H1 (cell line): ENCODE data around the gene USP17L19. TPM values are rescaled to one million over a fixed set of nuclear protein-coding genes. Genes with fewer than 3 reads are reported as not detected.
"Not testable (repeated sequence)": the region's sequence is repeated elsewhere in the genome, so short reads cannot be mapped to it uniquely, and the experiment has no call there.

Experiments used
- CTCF ChIA-PET: fragments of 300-600 bp; sonication (Branson Sonifier 250); formaldehyde crosslinking; loops from one replicate; lab custom pipeline; 2021; ENCODE audit not compliant: partially characterized antibody; lab: Charles Lee
- POLR2A ChIA-PET: fragments of 300-600 bp; sonication (Branson Sonifier 250); formaldehyde crosslinking; loops from one replicate; lab custom pipeline; 2021; ENCODE audit warnings: inconsistent platforms; ENCODE audit not compliant: partially characterized antibody; lab: Charles Lee
- DNase-seq, 2 experiments: peaks; one replicate each; pipeline versions ENCODE4 v3.0.0 to v3.0.0-alpha.2; 2010 to 2022; ENCODE audit warnings: low spot score in 2 of 2, low read depth in 1 of 2, mixed read lengths in 1 of 2
- FAIRE-seq: peaks from 2 replicates; lab custom pipeline; 2011; peaks lifted over from hg19 to GRCh38; lab: Jason Lieb, UNC
- H2AFZ ChIP-seq: 2 replicates; pipeline ENCODE4 v1.8.1; 2012; ENCODE audit warnings: low read length, inconsistent platforms
- H2AK5ac ChIP-seq: 2 replicates; pipeline ENCODE4 v1.6.1; 2013; ENCODE audit warnings: low read depth, low read length
- H2BK120ac ChIP-seq: replicated peaks from 2 replicates; pipeline ENCODE3; 2013; ENCODE audit warnings: low read depth, low read length, inconsistent platforms
- H2BK12ac ChIP-seq: 2 replicates; pipeline ENCODE4 v1.6.1; 2013; ENCODE audit warnings: low read depth, low read length
- H2BK15ac ChIP-seq: 2 replicates; pipeline ENCODE4 v1.6.1; 2013; ENCODE audit warnings: low read length
- H2BK20ac ChIP-seq: 2 replicates; pipeline ENCODE4 v1.6.1; 2013; ENCODE audit warnings: low read length
- H2BK5ac ChIP-seq: 2 replicates; pipeline ENCODE4 v1.6.1; 2013; ENCODE audit warnings: low read depth, low read length
- H3K14ac ChIP-seq: 2 replicates; pipeline ENCODE4 v1.6.1; 2013; ENCODE audit warnings: inconsistent platforms; ENCODE audit not compliant: insufficient read length
- H3K18ac ChIP-seq: 2 replicates; pipeline ENCODE4 v1.6.1; 2013; ENCODE audit warnings: low read length; ENCODE audit errors: extremely low read depth
- H3K23ac ChIP-seq: 2 replicates; pipeline ENCODE4 v1.6.1; 2013; ENCODE audit warnings: inconsistent platforms; ENCODE audit not compliant: insufficient read length
- H3K23me2 ChIP-seq: 2 replicates; pipeline ENCODE4 v1.6.1; 2013; ENCODE audit warnings: low read depth, low read length
- H3K27ac ChIP-seq: 2 replicates; pipeline ENCODE4 v1.6.1; 2011; ENCODE audit warnings: low read depth, low read length, inconsistent platforms
- H3K27me3 ChIP-seq, 4 experiments: replicated peaks in 1 of 4; 1 replicate in 1 of 4; 2 replicates in 3 of 4; pipeline versions ENCODE4 v1.6.1 to v1.8.1; 2011 to 2013; ENCODE audit warnings: low read length in 3 of 4, mild to moderate bottlenecking in 3 of 4, inconsistent platforms in 2 of 4, mixed read lengths in 2 of 4, moderate library complexity in 1 of 4; ENCODE audit not compliant: control insufficient read depth in 3 of 4, insufficient read depth in 3 of 4; ENCODE audit errors: extremely low read depth in 1 of 4
- H3K36me3 ChIP-seq, 4 experiments: 2 replicates each; pipeline versions ENCODE4 v1.6.1 to v1.8.1; 2011 to 2013; ENCODE audit warnings: mild to moderate bottlenecking in 4 of 4, low read length in 3 of 4, moderate library complexity in 2 of 4, control low read depth in 1 of 4, inconsistent platforms in 1 of 4; ENCODE audit not compliant: insufficient read depth in 4 of 4, control insufficient read depth in 2 of 4
- H3K4ac ChIP-seq: replicated peaks from 2 replicates; pipeline ENCODE3; 2013; ENCODE audit warnings: low read length, low read depth, mixed read lengths, inconsistent platforms; ENCODE audit not compliant: insufficient read length
- H3K4me1 ChIP-seq, 4 experiments: replicated peaks in 1 of 4; 1 replicate in 1 of 4; 2 replicates in 3 of 4; pipeline versions ENCODE4 v1.6.1 to v1.8.1; 2011 to 2013; ENCODE audit warnings: low read length in 3 of 4, inconsistent platforms in 2 of 4, mixed read lengths in 1 of 4; ENCODE audit not compliant: insufficient read depth in 4 of 4, control insufficient read depth in 3 of 4
- H3K4me2 ChIP-seq, 2 experiments: 2 replicates each; pipeline versions ENCODE4 v1.6.1 to v1.8.1; 2011 to 2013; ENCODE audit warnings: low read depth in 2 of 2, low read length in 2 of 2, control low read depth in 1 of 2, inconsistent platforms in 1 of 2, mild to moderate bottlenecking in 1 of 2; ENCODE audit not compliant: insufficient read depth in 1 of 2
- H3K4me3 ChIP-seq, 4 experiments: fragments of 200-600, 300-600 bp in 1 of 4; sonication (generic), shearing (Covaris generic), sonication (Bioruptor Twin) in 1 of 4; 2 replicates each; pipeline versions ENCODE4 v1.5.1 to v1.8.1; 2011 to 2016; ENCODE audit warnings: low read length in 4 of 4, low read depth in 3 of 4, control low read depth in 2 of 4, inconsistent platforms in 2 of 4, mild to moderate bottlenecking in 2 of 4, mixed read lengths in 1 of 4, moderate library complexity in 1 of 4; ENCODE audit not compliant: insufficient read depth in 2 of 4; ENCODE audit errors: extremely low read depth in 1 of 4
- H3K56ac ChIP-seq: replicated peaks from 2 replicates; pipeline ENCODE3; 2013; ENCODE audit warnings: low read depth, mild to moderate bottlenecking, mixed read lengths, low read length, inconsistent platforms; ENCODE audit not compliant: insufficient read length
- H3K79me1 ChIP-seq: 2 replicates; pipeline ENCODE4 v1.6.1; 2013; ENCODE audit warnings: low read depth, low read length, control low read depth
- H3K79me2 ChIP-seq, 2 experiments: 2 replicates each; pipeline versions ENCODE4 v1.6.1 to v1.8.1; 2012 to 2013; ENCODE audit warnings: low read length in 2 of 2, mild to moderate bottlenecking in 2 of 2, inconsistent platforms in 1 of 2; ENCODE audit not compliant: insufficient read depth in 2 of 2, control insufficient read depth in 1 of 2
- H3K9ac ChIP-seq, 4 experiments: replicated peaks in 1 of 4; 1 replicate in 1 of 4; 2 replicates in 3 of 4; pipeline versions ENCODE4 v1.6.1 to v1.8.1; 2011 to 2013; ENCODE audit warnings: low read depth in 3 of 4, low read length in 3 of 4, control low read depth in 2 of 4, mild to moderate bottlenecking in 2 of 4, moderate library complexity in 2 of 4, inconsistent platforms in 1 of 4; ENCODE audit errors: extremely low read depth in 1 of 4
- H3K9me3 ChIP-seq, 2 experiments: 2 replicates each; pipeline versions ENCODE4 v1.6.1 to v1.8.1; 2012 to 2013; ENCODE audit warnings: mild to moderate bottlenecking in 2 of 2, moderate library complexity in 2 of 2, control low read depth in 1 of 2, inconsistent platforms in 1 of 2, low read depth in 1 of 2, low read length in 1 of 2, mixed read lengths in 1 of 2; ENCODE audit not compliant: insufficient read depth in 2 of 2
- H4K20me1 ChIP-seq, 2 experiments: replicated peaks in 1 of 2; 2 replicates each; pipeline versions ENCODE3 to v1.8.1; 2011 to 2013; ENCODE audit warnings: inconsistent platforms in 2 of 2, low read length in 2 of 2, mild to moderate bottlenecking in 1 of 2; ENCODE audit not compliant: insufficient read depth in 2 of 2, control insufficient read depth in 1 of 2
- H4K5ac ChIP-seq: 2 replicates; pipeline ENCODE4 v1.6.1; 2013; ENCODE audit warnings: low read length, low read depth, mixed read lengths, inconsistent platforms; ENCODE audit not compliant: insufficient read length
- H4K8ac ChIP-seq: 2 replicates; pipeline ENCODE4 v1.8.0; 2013; ENCODE audit warnings: mild to moderate bottlenecking, moderate library complexity, low read length, inconsistent platforms; ENCODE audit not compliant: insufficient read depth; ENCODE audit errors: extremely low read depth
- H4K91ac ChIP-seq: replicated peaks from 2 replicates; pipeline ENCODE3; 2013; ENCODE audit warnings: low read length, mixed read lengths, inconsistent platforms; ENCODE audit not compliant: insufficient read length
- WGBS, 2 experiments: shearing (Covaris generic) in 1 of 2; methylation state at CpG; one replicate each; pipeline versions ENCODE4 v1.1.6 to v1.1.7; 2013 to 2015; ENCODE audit warnings: low lambda C conversion rate in 2 of 2, mixed read lengths in 2 of 2, inconsistent platforms in 1 of 2, low coverage in 1 of 2, missing lambda C conversion rate in 1 of 2; ENCODE audit not compliant: insufficient replicate concordance in 2 of 2, insufficient coverage in 1 of 2, insufficient read length in 1 of 2; ENCODE audit errors: extremely low coverage in 1 of 2, missing lambda C conversion rate in 1 of 2; 5-methylcytosine and 5-hydroxymethylcytosine counted together
- long read RNA-seq, 2 experiments: library from RNA in 1 of 2; library from capped mRNA in 1 of 2; stranded (forward); transcript quantifications; one replicate each; pipeline ENCODE4 v2.0.0, GENCODE V29; 2021; ENCODE audit warnings: inconsistent platforms in 1 of 2
- polyA minus RNA-seq, 3 experiments: library from RNA; depleted of rRNA, polyadenylated mRNA; stranded (reverse); fragments of >200 nt; gene quantifications; 1 replicate in 2 of 3; 2 replicates in 1 of 3; pipeline ENCODE4 v1.2.3, GENCODE V29; 2011
- polyA plus RNA-seq, 7 experiments: library from polyadenylated mRNA; depleted of rRNA in 3 of 7; stranded (reverse) in 5 of 7; unstranded in 2 of 7; fragments of >200 nt in 5 of 7; fragments of 200-250 nt in 2 of 7; gene quantifications; 1 replicate in 5 of 7; 2 replicates in 1 of 7; 4 replicates in 1 of 7; pipeline versions ENCODE4 v1.2.1 to v1.2.3, GENCODE V29; 2011 to 2013; ENCODE audit warnings: missing spikeins in 2 of 7, mixed read lengths in 2 of 7
- total RNA-seq: library from RNA; stranded (reverse); fragmentation: NEBNext Ultra II Directional; extraction: Animal tissue kit (Norgen Biotek cat#: 25700); gene quantifications from 2 replicates; pipeline ENCODE4 v1.2.1, GENCODE V29; 2021

The USP17L19 gene, protein sequence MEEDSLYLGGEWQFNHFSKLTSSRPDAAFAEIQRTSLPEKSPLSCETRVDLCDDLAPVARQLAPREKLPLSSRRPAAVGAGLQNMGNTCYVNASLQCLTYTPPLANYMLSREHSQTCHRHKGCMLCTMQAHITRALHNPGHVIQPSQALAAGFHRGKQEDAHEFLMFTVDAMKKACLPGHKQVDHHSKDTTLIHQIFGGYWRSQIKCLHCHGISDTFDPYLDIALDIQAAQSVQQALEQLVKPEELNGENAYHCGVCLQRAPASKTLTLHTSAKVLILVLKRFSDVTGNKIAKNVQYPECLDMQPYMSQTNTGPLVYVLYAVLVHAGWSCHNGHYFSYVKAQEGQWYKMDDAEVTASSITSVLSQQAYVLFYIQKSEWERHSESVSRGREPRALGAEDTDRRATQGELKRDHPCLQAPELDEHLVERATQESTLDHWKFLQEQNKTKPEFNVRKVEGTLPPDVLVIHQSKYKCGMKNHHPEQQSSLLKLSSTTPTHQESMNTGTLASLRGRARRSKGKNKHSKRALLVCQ
- not detected in 2 replicates for total RNA-seq
- not detected in 2 replicates for polyA plus RNA-seq (2011; rRNA removed)
- polyA plus RNA-seq (2011; cell fraction: cytosol; rRNA removed) = not detected
- polyA plus RNA-seq (2011; cell fraction: nucleus; rRNA removed) = not detected
- not detected in 4 replicates for polyA plus RNA-seq (2012, experiment 1 of 2)
- not detected for polyA plus RNA-seq (2012, experiment 2 of 2)
- not detected for polyA plus RNA-seq (2013, experiment 1 of 2)
- polyA plus RNA-seq (2013, experiment 2 of 2) = not detected
- not detected in 2 replicates for polyA minus RNA-seq (2011; rRNA and poly(A)+ RNA removed)
- not detected for polyA minus RNA-seq (2011; cell fraction: cytosol; rRNA and poly(A)+ RNA removed)
- not detected for polyA minus RNA-seq (2011; cell fraction: nucleus; rRNA and poly(A)+ RNA removed)
- long read RNA-seq, experiment 1 = 0 reads
- long read RNA-seq, experiment 2 = 0 reads

DNA sequence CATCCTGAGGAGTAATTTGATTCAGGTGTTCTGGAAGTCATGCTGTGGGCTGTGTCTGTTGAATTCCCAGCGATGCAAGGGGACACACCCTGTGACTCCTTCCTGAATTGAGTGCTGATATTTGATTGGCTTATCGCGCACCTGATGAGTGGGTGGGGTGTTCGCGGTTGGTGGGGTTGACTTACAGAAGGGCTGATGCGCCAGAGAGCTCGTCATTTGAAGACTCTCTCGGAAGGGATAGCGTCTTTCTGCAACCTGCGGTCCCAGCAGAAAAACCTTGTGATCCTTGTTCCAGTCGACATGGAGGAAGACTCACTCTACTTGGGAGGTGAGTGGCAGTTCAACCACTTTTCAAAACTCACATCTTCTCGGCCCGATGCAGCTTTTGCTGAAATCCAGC lies at the start of gene USP17L19:
Gene USP17L19, plus strand, starts transcription at position 301 of the 400 bp plus-strand sequence. Its CDS starts 0 bp downstream, at position 301.
- H3K79me1 ChIP-seq, POLR2A ChIA-PET, H3K79me2 ChIP-seq, H3K23ac ChIP-seq, FAIRE-seq, H3K9ac ChIP-seq, H4K91ac ChIP-seq, H3K27ac ChIP-seq, H3K56ac ChIP-seq, H3K36me3 ChIP-seq, H2BK12ac ChIP-seq, H2BK15ac ChIP-seq, CTCF ChIA-PET, H2AK5ac ChIP-seq, H3K4ac ChIP-seq, H4K5ac ChIP-seq, H3K18ac ChIP-seq, H3K23me2 ChIP-seq, H2AFZ ChIP-seq, DNase-seq, H2BK20ac ChIP-seq, H3K4me3 ChIP-seq, H3K9me3 ChIP-seq, H2BK5ac ChIP-seq, H3K27me3 ChIP-seq, H4K8ac ChIP-seq, H3K14ac ChIP-seq, H4K20me1 ChIP-seq, H3K4me1 ChIP-seq, H3K4me2 ChIP-seq, H2BK120ac ChIP-seq: not testable (repeated sequence)
- WGBS, 2 experiments = no CpG with 5 or more reads among the region's 13 CpGs
